Activated CD8-positive, alpha-beta T cell treated with anti-CD3 and anti-CD28 coated beads for 36 hours (primary cell): ENCODE data around the gene PTH2. TPM values are rescaled to one million over a fixed set of nuclear protein-coding genes. Genes with fewer than 3 reads are reported as not detected.

Experiments
- ATAC-seq: fragments of 200-7000 bp; cut with Tn5 transposase; one replicate; pipeline ENCODE4 v1.10.0; 2021; ENCODE audit warnings: mild to moderate bottlenecking, moderate library complexity
- CTCF ChIA-PET: fragments of 350-600 bp; sonication (Branson Sonifier 250); formaldehyde crosslinking; loops from one replicate; lab custom pipeline; 2021; ENCODE audit warnings: antibody characterized with exemption; lab: Charles Lee
- POLR2A ChIA-PET: fragments of 350-600 bp; sonication (Branson Sonifier 250); formaldehyde crosslinking; loops from one replicate; lab custom pipeline; 2021; ENCODE audit warnings: antibody characterized with exemption; lab: Charles Lee
- DNase-seq: peaks from one replicate; pipeline ENCODE4 v3.0.0-alpha.2; 2020
- H3K27ac Mint-ChIP-seq: one replicate; pipeline ENCODE4 v1.8.0; 2021; ENCODE audit warnings: mild to moderate bottlenecking, mixed read lengths
- H3K27me3 Mint-ChIP-seq: one replicate; pipeline ENCODE4 v1.8.0; 2021; ENCODE audit warnings: mixed read lengths
- H3K36me3 Mint-ChIP-seq: one replicate; pipeline ENCODE4 v1.8.0; 2021; ENCODE audit warnings: low read depth, mixed read lengths
- H3K4me1 Mint-ChIP-seq: one replicate; pipeline ENCODE4 v1.8.0; 2021; ENCODE audit warnings: low read depth, mixed read lengths
- H3K4me3 Mint-ChIP-seq: one replicate; pipeline ENCODE4 v1.8.0; 2021; ENCODE audit warnings: mild to moderate bottlenecking, moderate library complexity, mixed read lengths
- H3K9me3 Mint-ChIP-seq: one replicate; pipeline ENCODE4 v1.8.0; 2021; ENCODE audit warnings: mixed read lengths
- intact Hi-C: fragments of 100-400 bp; cut with micrococcal nuclease; formaldehyde crosslinking; loops from one replicate; pipeline ENCODE4 v1.10.0; 2022
- total RNA-seq, 2 experiments: library from RNA; stranded (reverse); gene quantifications; one replicate each; pipeline ENCODE4 v1.2.3, GENCODE V29; 2021
- TF ChIP-seq, protein P1 (sequence below): fragments of 200-600 bp; IDR thresholded peaks from one replicate; pipeline ENCODE4 v1.8.0; 2022; ENCODE audit warnings: antibody characterized with exemption, mild to moderate bottlenecking

PTH2 gene
- total RNA-seq, 2 experiments from 2014 or later: not detected

DNA sequence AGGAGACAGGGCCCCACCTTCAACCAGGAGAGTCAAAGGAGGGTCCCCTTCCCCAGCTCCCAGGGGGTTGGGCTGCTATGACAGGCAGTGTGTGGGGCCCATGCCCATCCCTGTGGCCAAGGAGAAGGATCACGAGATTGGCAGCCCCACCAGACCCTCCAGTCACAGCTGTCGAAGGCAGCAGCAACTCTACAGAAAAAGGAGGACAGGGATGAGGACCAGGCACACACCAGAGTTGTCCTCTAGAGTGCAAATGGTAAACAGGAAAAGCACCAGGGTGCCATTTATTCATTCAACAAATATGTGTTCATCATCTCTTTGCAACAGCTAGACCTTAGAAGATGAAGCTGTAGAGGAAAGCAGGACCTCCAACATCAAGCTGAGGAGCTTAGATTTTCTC lies 4.1 kb downstream of the PTH2 start:
- intact Hi-C loops: no loop called here
- H3K27me3 Mint-ChIP-seq: peaks cover 53% of the 10 kb centered on the region
- H3K9me3 Mint-ChIP-seq: no peaks in the 10 kb centered on the region
- TF ChIP-seq, protein P1, sequence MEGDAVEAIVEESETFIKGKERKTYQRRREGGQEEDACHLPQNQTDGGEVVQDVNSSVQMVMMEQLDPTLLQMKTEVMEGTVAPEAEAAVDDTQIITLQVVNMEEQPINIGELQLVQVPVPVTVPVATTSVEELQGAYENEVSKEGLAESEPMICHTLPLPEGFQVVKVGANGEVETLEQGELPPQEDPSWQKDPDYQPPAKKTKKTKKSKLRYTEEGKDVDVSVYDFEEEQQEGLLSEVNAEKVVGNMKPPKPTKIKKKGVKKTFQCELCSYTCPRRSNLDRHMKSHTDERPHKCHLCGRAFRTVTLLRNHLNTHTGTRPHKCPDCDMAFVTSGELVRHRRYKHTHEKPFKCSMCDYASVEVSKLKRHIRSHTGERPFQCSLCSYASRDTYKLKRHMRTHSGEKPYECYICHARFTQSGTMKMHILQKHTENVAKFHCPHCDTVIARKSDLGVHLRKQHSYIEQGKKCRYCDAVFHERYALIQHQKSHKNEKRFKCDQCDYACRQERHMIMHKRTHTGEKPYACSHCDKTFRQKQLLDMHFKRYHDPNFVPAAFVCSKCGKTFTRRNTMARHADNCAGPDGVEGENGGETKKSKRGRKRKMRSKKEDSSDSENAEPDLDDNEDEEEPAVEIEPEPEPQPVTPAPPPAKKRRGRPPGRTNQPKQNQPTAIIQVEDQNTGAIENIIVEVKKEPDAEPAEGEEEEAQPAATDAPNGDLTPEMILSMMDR: no peak
- H3K4me1 Mint-ChIP-seq: peaks cover 25% of the 10 kb centered on the region
- H3K36me3 Mint-ChIP-seq: no peaks in the 10 kb centered on the region
- CTCF ChIA-PET: interaction anchor here (0.9 to 3.3 kb wide), 5 partner anchors 9 to 273 kb away, joined by 3 to 13 read pairs (median 4); no protein-coding TSS in a partner anchor
- no peak overlapping the region for H3K27ac Mint-ChIP-seq
- no peak overlapping the region for H3K4me3 Mint-ChIP-seq
- DNase-seq (no peak), ATAC-seq (no peak)
- POLR2A ChIA-PET: interaction anchor here (0.9 to 1.2 kb wide), 2 partner anchors 9 to 10 kb away, joined by 3 to 4 read pairs; no protein-coding TSS in a partner anchor

DNA sequence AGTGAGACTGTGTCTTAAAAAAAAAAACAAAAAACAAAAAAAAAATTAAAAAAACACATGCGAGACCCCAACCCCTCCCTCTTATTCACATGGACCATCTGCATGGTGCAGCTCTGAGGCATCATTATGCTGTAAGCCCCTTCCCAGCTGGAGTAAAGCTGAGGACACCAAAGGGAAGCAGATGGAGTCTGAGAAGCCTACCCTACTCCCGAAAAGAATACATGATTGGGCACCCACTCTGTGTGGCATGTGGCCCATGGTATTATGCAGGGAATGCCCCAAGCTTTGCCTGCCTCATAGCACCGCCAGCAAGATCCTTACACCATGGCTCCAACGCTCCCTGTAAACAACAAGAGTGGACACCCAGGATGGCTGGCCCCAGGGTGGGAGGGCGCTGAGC lies 4.7 kb downstream of the PTH2 start:
- Mint-ChIP-seq H3K4me3 (no peak overlapping the region), H3K36me3 (no peaks in the 10 kb centered on the region), H3K9me3 (no peaks in the 10 kb centered on the region), H3K4me1 (peaks cover 18% of the 10 kb centered on the region), H3K27me3 (peaks cover 48% of the 10 kb centered on the region), H3K27ac (no peak overlapping the region)
- TF ChIP-seq, protein P1: no peak
- DNase-seq (no peak), ATAC-seq (no peak)
- ChIA-PET CTCF (interaction anchor here (0.8 to 2.1 kb wide), 5 partner anchors 8 to 272 kb away, joined by 3 to 4 read pairs (median 3); no protein-coding TSS in a partner anchor), POLR2A (no interaction called here)
- intact Hi-C loops: no loop called here

DNA sequence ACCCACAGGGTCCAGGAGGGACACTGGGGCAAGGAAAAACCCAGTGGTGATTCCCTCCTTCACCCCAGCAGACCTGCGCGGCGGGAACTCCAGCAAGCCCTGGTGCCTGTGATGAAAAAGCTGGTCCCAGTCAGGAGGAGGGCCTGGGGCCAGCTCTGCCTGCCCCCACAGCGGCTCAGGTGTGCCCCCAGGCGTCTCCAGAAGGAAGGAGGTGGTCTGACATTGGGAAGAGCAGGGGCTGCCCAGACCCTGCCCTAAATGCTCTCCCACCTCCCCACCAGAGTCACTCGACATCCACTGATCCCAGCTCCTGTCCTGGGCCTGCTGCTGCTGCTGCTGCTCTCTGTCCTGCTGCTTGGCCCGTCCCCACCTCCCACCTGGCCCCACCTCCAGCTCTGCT lies 6.2 kb downstream of the PTH2 start:
- H3K36me3 Mint-ChIP-seq: no peaks in the 10 kb centered on the region
- H3K4me3 Mint-ChIP-seq: no peak overlapping the region
- no peak for ATAC-seq
- DNase-seq: no peak
- H3K9me3 Mint-ChIP-seq: no peaks in the 10 kb centered on the region
- peaks cover 9% of the 10 kb centered on the region for H3K4me1 Mint-ChIP-seq
- peaks cover 38% of the 10 kb centered on the region for H3K27me3 Mint-ChIP-seq
- no peak overlapping the region for H3K27ac Mint-ChIP-seq
- POLR2A ChIA-PET: interaction anchor here (0.6 kb wide), 1 partner anchor 36 kb away, joined by 3 read pairs; no protein-coding TSS in a partner anchor
- intact Hi-C loops: no loop called here
- CTCF ChIA-PET: interaction anchor here (0.9 to 1.5 kb wide), 4 partner anchors 10 to 319 kb away, joined by 3 read pairs; no protein-coding TSS in a partner anchor
- TF ChIP-seq, protein P1: no peak

DNA sequence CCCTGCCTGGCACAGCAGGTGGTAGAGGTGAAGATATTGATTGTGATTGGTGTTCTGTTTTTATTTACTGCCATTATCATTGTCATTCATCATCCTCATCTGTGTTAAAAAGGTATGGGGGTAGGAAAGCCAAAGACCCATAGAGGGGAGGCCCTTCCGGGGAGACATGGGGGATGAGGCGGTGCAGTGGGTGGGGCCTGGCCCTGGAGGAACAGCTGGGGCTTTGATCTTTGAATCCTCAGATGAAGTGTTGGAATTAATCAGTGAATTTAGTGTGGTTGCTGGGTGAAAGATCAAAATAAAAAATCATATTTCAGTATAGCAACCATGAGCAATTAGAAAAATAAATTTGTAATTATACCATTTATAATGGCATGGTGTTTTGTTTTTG lies 7.4 kb downstream of the PTH2 start:
- ATAC-seq (no peak), DNase-seq (no peak)
- Mint-ChIP-seq H3K9me3 (no peaks in the 10 kb centered on the region), H3K4me1 (peaks cover 9% of the 10 kb centered on the region), H3K27ac (no peak overlapping the region), H3K4me3 (no peak overlapping the region), H3K36me3 (no peaks in the 10 kb centered on the region), H3K27me3 (peaks cover 27% of the 10 kb centered on the region)
- POLR2A ChIA-PET: no interaction called here
- CTCF ChIA-PET: no interaction called here
- TF ChIP-seq, protein P1: no peak
- intact Hi-C loops: no loop called here

DNA sequence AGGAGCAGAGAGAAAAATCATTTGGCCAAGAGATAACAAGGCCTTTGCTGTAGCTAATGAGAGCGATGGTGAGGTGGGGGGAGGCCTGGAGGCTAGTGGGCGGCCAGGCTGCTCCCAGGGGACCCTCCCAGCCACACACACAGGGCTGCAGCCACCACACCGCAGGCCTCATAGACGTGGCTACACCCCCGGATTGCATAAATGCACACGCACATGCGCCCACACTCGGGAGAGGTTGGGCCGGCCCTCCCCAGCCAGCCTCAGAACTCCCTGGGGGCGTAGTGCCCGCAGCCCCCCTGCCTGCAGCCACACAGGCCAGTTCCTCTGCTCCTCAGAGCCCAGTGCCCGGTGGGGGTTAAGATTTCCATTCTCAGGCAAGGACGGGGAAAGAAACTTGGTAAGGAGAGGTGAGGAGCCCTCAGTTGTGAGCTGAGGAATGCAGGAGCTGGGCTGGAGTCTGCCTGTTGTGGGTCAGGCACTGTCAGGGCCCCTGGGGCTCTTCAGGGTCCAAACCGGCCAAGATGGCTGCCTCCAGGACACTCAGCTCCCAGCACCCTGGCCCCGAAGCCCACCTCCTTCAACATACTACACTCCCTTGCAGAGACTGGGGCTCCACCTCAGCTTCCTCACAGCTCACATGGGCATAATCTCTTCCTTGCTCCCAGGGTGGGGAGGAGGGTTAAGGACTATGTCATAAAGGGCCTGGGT lies 8.0 kb downstream of the PTH2 start:
- intact Hi-C loops: no loop called here
- no peak for DNase-seq
- TF ChIP-seq, protein P1: no peak
- H3K4me1 Mint-ChIP-seq: peaks cover 10% of the 10 kb centered on the region
- H3K9me3 Mint-ChIP-seq: no peaks in the 10 kb centered on the region
- ChIA-PET POLR2A (no interaction called here), CTCF (no interaction called here)
- H3K27me3 Mint-ChIP-seq: peaks cover 21% of the 10 kb centered on the region
- no peaks in the 10 kb centered on the region for H3K36me3 Mint-ChIP-seq
- H3K27ac Mint-ChIP-seq: no peak overlapping the region
- no peak overlapping the region for H3K4me3 Mint-ChIP-seq
- ATAC-seq: no peak
